KOPT-K1 (cell line): ENCODE data around the gene ZNF556.

Experiments
- H3K27ac ChIP-seq: fragments of 200-600 bp; sonication (generic); 2 replicates; pipeline ENCODE4 v1.5.1; 2016; ENCODE audit warnings: antibody characterized with exemption, mild to moderate bottlenecking, low read depth, low read length; ENCODE audit not compliant: poor library complexity, severe bottlenecking
- H3K36me3 ChIP-seq: fragments of 200-600 bp; sonication (generic); 2 replicates; pipeline ENCODE4 v1.5.1; 2017; ENCODE audit warnings: antibody characterized with exemption, mild to moderate bottlenecking, low read length, moderate library complexity; ENCODE audit not compliant: insufficient read depth
- H3K9me3 ChIP-seq: fragments of 200-600 bp; sonication (generic); 2 replicates; pipeline ENCODE4 v1.5.1; 2017; ENCODE audit warnings: antibody characterized with exemption, low read length, mild to moderate bottlenecking; ENCODE audit not compliant: insufficient read depth, poor library complexity, severe bottlenecking

ZNF556 gene

GRCh38 chr19:2917275-2918184 lies 50.4 kb downstream of the ZNF556 start:
- Histone ChIP-seq H3K36me3 (peaks cover 54% of the 10 kb centered on the region), H3K27ac (no peak overlapping the region), H3K9me3 (peaks cover 59% of the 10 kb centered on the region)

GRCh38 chr19:2922987-2923386 lies 55.9 kb downstream of the ZNF556 start:
- peaks cover 16% of the 10 kb centered on the region for H3K36me3 ChIP-seq
- no peak overlapping the region for H3K27ac ChIP-seq
- H3K9me3 ChIP-seq: peaks cover 9% of the 10 kb centered on the region

DNA sequence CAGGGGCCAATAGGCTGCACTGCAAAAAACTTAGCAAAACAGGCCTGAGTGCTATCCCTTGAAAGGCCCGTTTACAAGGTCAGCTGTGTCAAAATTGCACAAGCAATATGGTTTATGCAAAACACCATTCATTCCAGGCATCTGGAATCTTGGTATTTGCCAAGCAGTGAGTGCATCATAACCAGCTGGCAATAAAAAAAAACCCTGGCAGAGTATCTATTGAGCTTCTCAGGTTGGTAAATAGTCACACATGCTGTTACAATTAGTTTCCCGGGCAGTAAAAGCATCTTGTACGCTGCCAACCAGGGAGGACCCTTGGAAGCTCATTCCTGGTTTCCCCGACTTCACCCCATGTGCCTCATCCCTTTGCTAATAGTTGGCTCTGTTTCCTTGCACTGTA lies 56.4 kb downstream of the ZNF556 start:
- Histone ChIP-seq H3K9me3 (peaks cover 4% of the 10 kb centered on the region), H3K36me3 (peaks cover 11% of the 10 kb centered on the region), H3K27ac (no peak overlapping the region)

DNA sequence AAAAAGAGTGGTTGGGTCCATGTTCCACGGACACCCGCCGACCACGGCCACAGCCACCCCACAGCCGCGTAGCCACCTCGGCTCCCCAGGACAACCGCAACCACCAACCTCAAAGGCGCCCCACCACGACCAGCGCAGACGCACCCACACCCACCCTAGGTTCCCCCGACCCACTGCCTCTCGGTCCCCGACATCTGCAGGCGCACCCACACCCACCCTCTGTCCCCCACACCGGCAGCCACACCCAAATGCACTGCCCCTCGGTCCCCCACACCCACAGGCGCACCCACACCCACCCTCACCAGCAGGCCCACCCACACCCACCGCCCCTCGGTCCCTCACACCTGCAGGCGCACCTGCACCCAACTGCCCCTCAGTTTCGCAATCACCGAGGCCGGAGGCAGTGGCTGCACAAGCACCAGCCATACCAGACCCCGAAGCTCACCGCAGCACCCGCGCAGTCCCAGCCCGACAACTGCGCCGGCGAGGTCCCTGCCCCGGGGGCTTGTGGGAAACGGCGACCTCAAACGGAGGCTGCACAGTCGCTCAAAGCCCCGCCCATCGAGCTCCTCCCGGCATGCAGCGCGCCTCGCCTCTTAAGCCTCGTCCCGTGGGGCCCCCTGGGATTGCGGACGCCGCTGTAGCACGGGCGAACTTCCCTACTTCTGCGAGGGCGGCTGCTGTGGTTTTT lies 59.4 kb downstream of the ZNF556 start:
- Histone ChIP-seq H3K9me3 (peaks cover 12% of the 10 kb centered on the region), H3K36me3 (peaks cover 11% of the 10 kb centered on the region; the same call in 1 of the 2 replicates), H3K27ac (no peak overlapping the region)

GRCh38 chr19:2927032-2927430 lies 59.9 kb downstream of the ZNF556 start:
- peaks cover 11% of the 10 kb centered on the region; the same call in 1 of the 2 replicates for H3K36me3 ChIP-seq
- H3K27ac ChIP-seq: no peak overlapping the region
- peaks cover 18% of the 10 kb centered on the region for H3K9me3 ChIP-seq
